GM19397 (cell line): ENCODE measurements around the gene GJA3.

Source experiments
- ATAC-seq: cut with Tn5 transposase; IDR thresholded peaks from one replicate; pipeline ENCODE4 v1.9.1; 2021; ENCODE audit warnings: mild to moderate bottlenecking, moderate library complexity; ENCODE audit not compliant: unreplicated experiment

GJA3 gene

GRCh38 chr13:20101467-20102316, 59.2 kb downstream of the GJA3 start:
- ATAC-seq: no peak

- ATAC-seq: no peak
Observed at GRCh38 chr13:20099319-20099718, 61.5 kb downstream of the GJA3 start.

GRCh38 chr13:20093951-20094350, 66.9 kb downstream of the GJA3 start:
- no peak for ATAC-seq

- no peak for ATAC-seq
Observed at GRCh38 chr13:20090349-20090748, 70.5 kb downstream of the GJA3 start.
